Femur (tissue), 1 donor: ENCODE results near the gene FCSK.
"Not testable (repeated sequence)": the region's sequence is repeated elsewhere in the genome, so short reads cannot be mapped to it uniquely, and the experiment has no call there.

Experiments used
- DNase-seq: peaks from one replicate; pipeline ENCODE4 v3.0.0-alpha.2; 2017

FCSK gene

GRCh38 chr16:70432356-70432722, 22.1 kb upstream of the FCSK start:
- no peak for DNase-seq

GRCh38 chr16:70432723-70433457, 21.5 kb upstream of the FCSK start:
- DNase-seq: no peak

- peak; percentile 72 for DNase-seq
Measured at GRCh38 chr16:70433458-70434103, 20.8 kb upstream of the FCSK start.

GRCh38 chr16:70434484-70435260, 19.7 kb upstream of the FCSK start:
- no peak for DNase-seq

GRCh38 chr16:70437017-70437581, 17.3 kb upstream of the FCSK start:
- DNase-seq: peak; percentile 74

- DNase-seq: peak; percentile 49
Measured at GRCh38 chr16:70437582-70438557, 16.5 kb upstream of the FCSK start.

GRCh38 chr16:70438585-70438968, 15.8 kb upstream of the FCSK start:
- peak; percentile 64 for DNase-seq

- peak; percentile 98 for DNase-seq
Measured at GRCh38 chr16:70438969-70439862, 15.2 kb upstream of the FCSK start, which contains the start of gene ST3GAL2. Gene ST3GAL2 (minus strand): TSS chr16:70439100. CDS start chr16:70398530, 40,570 bp downstream.

GRCh38 chr16:70440009-70440692, 14.2 kb upstream of the FCSK start:
- DNase-seq: no peak

GRCh38 chr16:70441406-70441990, 12.9 kb upstream of the FCSK start:
- DNase-seq: no peak

GRCh38 chr16:70442344-70442743, 12.1 kb upstream of the FCSK start:
- no peak for DNase-seq

- no peak for DNase-seq
Measured at GRCh38 chr16:70444249-70445063, 9.9 kb upstream of the FCSK start.

GRCh38 chr16:70448075-70448474, 6.3 kb upstream of the FCSK start:
- no peak for DNase-seq

GRCh38 chr16:70450142-70451003, 4.0 kb upstream of the FCSK start:
- not testable (repeated sequence) for DNase-seq

GRCh38 chr16:70451004-70451340, 3.4 kb upstream of the FCSK start:
- DNase-seq: not testable (repeated sequence)

GRCh38 chr16:70453117-70453891, 1.1 kb upstream of the FCSK start:
- DNase-seq: no peak

- no peak for DNase-seq
Measured at GRCh38 chr16:70453892-70454221, 538 bp upstream of the FCSK start.

- DNase-seq: no peak
Measured at GRCh38 chr16:70455910-70456309, 1.5 kb downstream of the FCSK start.
